Smooth muscle cell (in vitro differentiated cells): ENCODE results near the gene ITPR3. TPM values are rescaled to one million over a fixed set of nuclear protein-coding genes. Genes with fewer than 3 reads are reported as not detected.

Experiments used
- DNase-seq: peaks from one replicate; lab custom pipeline; 2025; ENCODE audit not compliant: unreplicated experiment; lab: John Stamatoyannopoulos, UW
- H2AFZ ChIP-seq: fragments of 200-600 bp; sonication (generic); 2 replicates; pipeline ENCODE4 v1.6.0; 2016; ENCODE audit warnings: antibody characterized with exemption, low read depth, mild to moderate bottlenecking
- H3F3A ChIP-seq: fragments of 200-600 bp; sonication (generic); 2 replicates; pipeline ENCODE4 v1.6.0; 2017; ENCODE audit warnings: antibody characterized with exemption, low read depth
- H3K27ac ChIP-seq: fragments of 200-600 bp; sonication (generic); 2 replicates; pipeline ENCODE4 v1.5.1; 2016; ENCODE audit warnings: low read depth, mild to moderate bottlenecking
- H3K27me3 ChIP-seq: fragments of 200-600 bp; sonication (generic); 2 replicates; pipeline ENCODE4 v1.6.1; 2016; ENCODE audit warnings: low read depth, mild to moderate bottlenecking
- H3K36me3 ChIP-seq: fragments of 200-600 bp; sonication (generic); 2 replicates; pipeline ENCODE4 v1.5.1; 2016; ENCODE audit warnings: low read depth
- H3K4me1 ChIP-seq: fragments of 200-600 bp; sonication (generic); 2 replicates; pipeline ENCODE4 v1.5.1; 2016; ENCODE audit warnings: low read depth
- H3K4me2 ChIP-seq: fragments of 200-600 bp; sonication (generic); 2 replicates; pipeline ENCODE4 v1.6.0; 2016; ENCODE audit warnings: mild to moderate bottlenecking
- H3K4me3 ChIP-seq: fragments of 200-600 bp; sonication (generic); 2 replicates; pipeline ENCODE4 v1.5.1; 2016; ENCODE audit warnings: mild to moderate bottlenecking
- H3K79me2 ChIP-seq: fragments of 200-600 bp; sonication (generic); 2 replicates; pipeline ENCODE4 v1.6.0; 2016; ENCODE audit warnings: low read depth, mild to moderate bottlenecking
- H3K9ac ChIP-seq: fragments of 200-600 bp; sonication (generic); 2 replicates; pipeline ENCODE4 v1.6.0; 2016; ENCODE audit warnings: low read depth
- H3K9me3 ChIP-seq: fragments of 200-600 bp; sonication (generic); replicated peaks from 2 replicates; pipeline ENCODE4 v1.5.1; 2016; ENCODE audit warnings: low read depth
- H4K20me1 ChIP-seq: fragments of 200-600 bp; sonication (generic); 2 replicates; pipeline ENCODE4 v1.6.0; 2016; ENCODE audit warnings: low read depth
- WGBS: methylation state at CpG from one replicate; pipeline ENCODE4 v1.1.7; 2016; ENCODE audit warnings: low lambda C conversion rate; 5-methylcytosine and 5-hydroxymethylcytosine counted together
- microRNA counts: library from miRNA; unstranded; fragments of <30 nt; microRNA quantifications from one replicate; lab custom pipeline; 2016
- microRNA-seq: library from miRNA; unstranded; fragments of <30 nt; microRNA quantifications from one replicate; pipeline ENCODE4, GENCODE V29; 2016; ENCODE audit warnings: borderline number of aligned reads
- polyA plus RNA-seq: library from polyadenylated mRNA; unstranded; fragments of >200 nt; fragmentation: Nextera tagmentation; extraction: Ambion mirVana; gene quantifications from 2 replicates; pipeline ENCODE4 v1.2.1, GENCODE V29; 2016
- small RNA-seq: library from RNA; depleted of rRNA; stranded (forward); fragments of <200 nt; gene quantifications from one replicate; pipeline ENCODE3, GENCODE V24; 2014
- total RNA-seq: library from RNA; depleted of rRNA; stranded (reverse); fragments of >200 nt; gene quantifications from 2 replicates; pipeline ENCODE4 v1.2.3, GENCODE V29; 2014
- TF ChIP-seq, protein P1 (sequence below): fragments of 200-600 bp; sonication (generic); IDR thresholded peaks from 2 replicates; pipeline ENCODE4 v1.5.1; 2017; ENCODE audit warnings: borderline replicate concordance, mild to moderate bottlenecking, antibody characterized with exemption; ENCODE audit not compliant: insufficient read depth, poor library complexity, severe bottlenecking

Gene ITPR3
- total and polyA plus RNA-seq, 2 experiments from 2014 or later, result 2.0 to 7.4 TPM

DNA sequence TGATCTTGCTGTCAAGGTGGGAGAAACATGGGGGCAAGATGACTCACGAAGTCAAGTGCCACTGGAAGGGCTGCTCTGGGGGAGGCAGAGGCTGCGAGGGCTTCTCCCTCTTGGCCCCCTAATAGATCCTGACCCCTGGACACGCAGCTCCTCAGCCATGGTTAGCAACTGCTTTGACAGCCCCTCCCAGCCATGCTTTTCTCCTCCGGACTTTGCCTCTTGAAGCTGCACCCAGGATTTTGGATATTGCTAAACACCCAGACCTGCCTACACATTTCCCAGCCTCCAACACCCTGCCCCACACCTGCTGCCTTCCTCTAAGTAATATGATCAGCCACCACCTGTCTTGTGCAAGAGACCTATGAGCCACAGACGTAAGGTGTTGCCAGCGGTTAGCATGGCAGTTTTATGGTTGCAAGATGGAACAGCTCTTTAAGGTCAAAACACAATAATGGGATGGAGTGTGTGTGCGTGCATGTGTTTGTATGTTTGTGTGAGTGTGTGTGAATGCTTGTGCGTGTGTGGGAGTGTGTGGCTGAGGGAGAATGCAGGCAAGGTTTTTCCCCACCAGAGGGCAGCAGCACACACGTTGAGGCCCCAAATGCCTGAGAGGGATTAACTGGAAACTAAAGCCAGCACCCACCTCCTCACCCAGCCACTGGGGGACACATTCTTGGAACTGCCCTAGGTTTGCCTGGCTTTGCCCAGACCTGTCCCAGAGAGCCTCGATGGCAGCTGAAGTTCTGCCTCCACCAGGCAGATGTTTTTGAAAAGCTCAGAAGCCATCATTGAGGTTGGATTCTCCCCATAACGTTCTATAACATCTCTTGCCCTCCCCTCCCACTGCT, 123.1 kb downstream of the ITPR3 start:
- Histone ChIP-seq H3K4me3 (no peak overlapping the region), H3F3A (peaks cover 3% of the 10 kb centered on the region), H3K36me3 (no peaks in the 10 kb centered on the region), H3K9ac (no peak overlapping the region), H3K79me2 (no peaks in the 10 kb centered on the region), H3K9me3 (no peaks in the 10 kb centered on the region), H4K20me1 (peaks cover 3% of the 10 kb centered on the region), H3K27me3 (no peaks in the 10 kb centered on the region), H3K4me1 (peaks cover 37% of the 10 kb centered on the region), H3K27ac (no peak overlapping the region), H2AFZ (no peak overlapping the region), H3K4me2 (peak overlapping the region; percentile 77)
- 41% methylated on average over 11 of the region's 11 CpGs for WGBS
- peak; percentile 36 for DNase-seq
- TF ChIP-seq, protein P1, sequence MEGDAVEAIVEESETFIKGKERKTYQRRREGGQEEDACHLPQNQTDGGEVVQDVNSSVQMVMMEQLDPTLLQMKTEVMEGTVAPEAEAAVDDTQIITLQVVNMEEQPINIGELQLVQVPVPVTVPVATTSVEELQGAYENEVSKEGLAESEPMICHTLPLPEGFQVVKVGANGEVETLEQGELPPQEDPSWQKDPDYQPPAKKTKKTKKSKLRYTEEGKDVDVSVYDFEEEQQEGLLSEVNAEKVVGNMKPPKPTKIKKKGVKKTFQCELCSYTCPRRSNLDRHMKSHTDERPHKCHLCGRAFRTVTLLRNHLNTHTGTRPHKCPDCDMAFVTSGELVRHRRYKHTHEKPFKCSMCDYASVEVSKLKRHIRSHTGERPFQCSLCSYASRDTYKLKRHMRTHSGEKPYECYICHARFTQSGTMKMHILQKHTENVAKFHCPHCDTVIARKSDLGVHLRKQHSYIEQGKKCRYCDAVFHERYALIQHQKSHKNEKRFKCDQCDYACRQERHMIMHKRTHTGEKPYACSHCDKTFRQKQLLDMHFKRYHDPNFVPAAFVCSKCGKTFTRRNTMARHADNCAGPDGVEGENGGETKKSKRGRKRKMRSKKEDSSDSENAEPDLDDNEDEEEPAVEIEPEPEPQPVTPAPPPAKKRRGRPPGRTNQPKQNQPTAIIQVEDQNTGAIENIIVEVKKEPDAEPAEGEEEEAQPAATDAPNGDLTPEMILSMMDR, result peak; percentile 83

DNA sequence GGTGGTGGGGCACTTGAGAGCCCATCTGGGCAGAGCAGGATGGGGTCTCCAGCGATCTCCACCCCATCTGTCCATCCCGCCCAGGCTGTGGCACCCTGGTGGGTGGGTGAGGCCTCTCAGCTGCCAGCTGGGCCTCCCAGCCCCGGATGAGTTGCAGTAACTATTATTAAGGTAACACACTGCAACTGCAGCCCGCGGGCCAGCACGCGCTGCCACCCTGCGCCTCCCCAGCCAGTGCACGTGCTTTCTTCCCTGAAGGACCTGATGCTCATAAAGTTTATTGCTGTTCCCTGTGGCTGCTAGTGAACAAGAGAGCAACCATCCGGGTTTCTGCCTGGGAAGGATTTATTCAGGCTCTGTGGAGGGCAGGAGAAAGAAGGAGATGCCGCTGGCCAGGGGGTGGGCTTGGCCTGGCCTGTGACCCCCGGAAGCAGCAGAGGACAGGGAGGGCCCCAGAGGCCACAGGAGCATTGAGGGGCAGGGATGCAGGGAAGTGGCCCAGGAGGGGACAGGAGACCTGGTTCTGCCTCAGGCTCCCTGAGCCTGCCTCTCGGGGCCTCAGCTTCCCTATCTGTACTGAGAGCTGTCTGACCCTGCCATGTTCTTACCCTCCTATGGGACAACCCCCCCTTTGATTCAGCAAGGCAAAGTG, 123.9 kb downstream of the ITPR3 start:
- no peak for DNase-seq
- Histone ChIP-seq H3K4me2 (peak overlapping the region; percentile 77), H3K27ac (peak overlapping the region; percentile 76), H3K4me3 (peak overlapping the region; percentile 19), H3K36me3 (no peaks in the 10 kb centered on the region), H3K9me3 (no peaks in the 10 kb centered on the region), H3K27me3 (no peaks in the 10 kb centered on the region), H4K20me1 (peaks cover 3% of the 10 kb centered on the region), H3K9ac (no peak overlapping the region), H3K79me2 (no peaks in the 10 kb centered on the region), H2AFZ (no peak overlapping the region), H3K4me1 (peaks cover 39% of the 10 kb centered on the region), H3F3A (peaks cover 3% of the 10 kb centered on the region)
- TF ChIP-seq, protein P1, result no peak
- WGBS, result 52% methylated on average over 13 of the region's 13 CpGs

DNA sequence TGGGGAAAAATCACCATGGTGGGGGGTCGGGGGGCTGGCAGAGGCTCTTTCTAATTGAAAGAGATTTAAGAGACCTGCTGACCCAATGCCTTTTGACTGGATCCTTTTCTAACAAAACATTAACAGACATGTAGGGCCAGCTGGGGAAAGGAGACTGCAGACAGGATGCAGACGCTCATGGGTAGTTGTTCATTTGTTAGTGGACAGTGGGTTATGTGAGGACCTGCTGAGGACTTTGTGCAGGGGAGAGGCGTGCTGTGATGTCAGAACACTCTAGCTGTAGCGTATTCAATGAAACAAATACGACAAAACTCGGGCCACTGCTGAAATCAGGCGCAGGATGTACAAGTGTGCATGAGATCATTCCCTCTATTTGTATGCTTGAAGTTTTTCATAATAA, 124.4 kb downstream of the ITPR3 start:
- Histone ChIP-seq H3K27me3 (no peaks in the 10 kb centered on the region), H3K4me1 (peaks cover 39% of the 10 kb centered on the region), H4K20me1 (peaks cover 3% of the 10 kb centered on the region), H3K4me3 (peak overlapping the region; percentile 19), H3K27ac (peak overlapping the region; percentile 76), H2AFZ (no peak overlapping the region), H3F3A (peaks cover 3% of the 10 kb centered on the region), H3K9ac (peak overlapping the region; percentile 9), H3K36me3 (no peaks in the 10 kb centered on the region), H3K79me2 (no peaks in the 10 kb centered on the region), H3K4me2 (peak overlapping the region; percentile 77), H3K9me3 (no peaks in the 10 kb centered on the region)
- TF ChIP-seq, protein P1, result no peak
- WGBS, result 79% methylated on average over 7 of the region's 7 CpGs
- DNase-seq, result no peak

MicroRNAs encoded within 50 kb of the gene (microRNA counts, 767-probe panel; counts per million panel counts)
- microRNA hsa-miR-3934 (lab: Ali Mortazavi, UCI), result 183 counts per million

Small RNA genes lying within 50 kb of the gene (microRNA-seq; reads per million reads assigned to microRNA genes)
- gene MIR3934, result 4.7 reads per million

Small RNA genes lying within 50 kb of the gene (small RNA-seq; reads per million reads assigned to genes)
- not detected for gene MIR3934

Other genes starting within 250 kb of the ITPR3 start
- gene KIFC1, start 229.5 kb upstream of the ITPR3 start, total RNA-seq, result 12.0 and 21.5 TPM in 2 replicates
- gene KIFC1, start 229.5 kb upstream of the ITPR3 start, polyA plus RNA-seq, result 2.9 and 8.8 TPM in 2 replicates
- 30.0 and 39.3 TPM in 2 replicates for gene PHF1, start 210.3 kb upstream of the ITPR3 start, total RNA-seq
- gene PHF1, start 210.3 kb upstream of the ITPR3 start, polyA plus RNA-seq, result 36.9 and 52.2 TPM in 2 replicates
- gene CUTA, start 203.2 kb upstream of the ITPR3 start, total RNA-seq, result 126 and 173 TPM in 2 replicates
- gene CUTA, start 203.2 kb upstream of the ITPR3 start, polyA plus RNA-seq, result 289 and 298 TPM in 2 replicates
- 8.6 and 10.4 TPM in 2 replicates for gene SYNGAP1, start 201.3 kb upstream of the ITPR3 start, total RNA-seq
- gene SYNGAP1, start 201.3 kb upstream of the ITPR3 start, polyA plus RNA-seq, result 1.9 and 7.9 TPM in 2 replicates
- gene ZBTB9, start 166.7 kb upstream of the ITPR3 start, total RNA-seq, result 7.5 and 11.6 TPM in 2 replicates
- 6.2 and 10.9 TPM in 2 replicates for gene ZBTB9, start 166.7 kb upstream of the ITPR3 start, polyA plus RNA-seq
- gene BAK1, start 41.0 kb upstream of the ITPR3 start, total RNA-seq, result 23.6 and 23.8 TPM in 2 replicates
- gene BAK1, start 41.0 kb upstream of the ITPR3 start, polyA plus RNA-seq, result 43.7 and 50.4 TPM in 2 replicates
- gene UQCC2, start 90.4 kb downstream of the ITPR3 start, total RNA-seq, result 29.9 and 67.3 TPM in 2 replicates
- gene UQCC2, start 90.4 kb downstream of the ITPR3 start, polyA plus RNA-seq, result 204 and 208 TPM in 2 replicates
- gene IP6K3, start 125.6 kb downstream of the ITPR3 start, total RNA-seq, result 2.2 and 2.6 TPM in 2 replicates
- 3.7 and 5.6 TPM in 2 replicates for gene IP6K3, start 125.6 kb downstream of the ITPR3 start, polyA plus RNA-seq
- 48.8 and 52.4 TPM in 2 replicates for gene LEMD2, start 167.8 kb downstream of the ITPR3 start, total RNA-seq
- gene LEMD2, start 167.8 kb downstream of the ITPR3 start, polyA plus RNA-seq, result 87.3 and 91.6 TPM in 2 replicates
- gene MLN, start 182.7 kb downstream of the ITPR3 start, total RNA-seq, result not detected in 2 replicates
- gene MLN, start 182.7 kb downstream of the ITPR3 start, polyA plus RNA-seq, result not detected in 2 replicates